Peyer's patch (tissue), 4 donors: ENCODE results near the gene EIF5. TPM values are rescaled to one million over a fixed set of nuclear protein-coding genes. Genes with fewer than 3 reads are reported as not detected.

ENCODE experiments used
- DNase-seq, 3 donors: peaks; one replicate each; pipeline ENCODE4 v3.0.0-alpha.2; 2017 to 2019
- H3K27ac ChIP-seq, 4 donors: fragments of 200-600 bp; sonication (generic); one replicate each; pipeline ENCODE4 v1.5.1; 2016 to 2019
- H3K27me3 ChIP-seq, 2 donors: fragments of 200-600 bp; sonication (generic); one replicate each; pipeline ENCODE4 v1.5.1; 2019
- H3K36me3 ChIP-seq, 3 donors: fragments of 200-600 bp; sonication (generic); one replicate each; pipeline ENCODE4 v1.5.1; 2016 to 2019
- H3K4me1 ChIP-seq, 4 donors: fragments of 200-600 bp; sonication (generic); one replicate each; pipeline ENCODE4 v1.5.1; 2016 to 2019
- H3K4me3 ChIP-seq, 4 donors: fragments of 200-600 bp; sonication (generic); 1 replicate in 3 of 4; 2 replicates in 1 of 4; pipeline ENCODE4 v1.5.1; 2016 to 2019; ENCODE audit warnings: mild to moderate bottlenecking in 1 of 4
- H3K9me3 ChIP-seq, 4 donors: fragments of 200-600 bp; sonication (generic); one replicate each; pipeline ENCODE4 v1.5.1; 2016 to 2019; ENCODE audit warnings: mild to moderate bottlenecking in 1 of 4
- POLR2A ChIP-seq, 2 donors: fragments of 450-650 bp; IDR thresholded peaks; one replicate each; pipeline ENCODE4 v1.5.1; 2017; ENCODE audit warnings: antibody characterized with exemption in 2 of 2, mild to moderate bottlenecking in 2 of 2, moderate library complexity in 2 of 2
- total RNA-seq, 4 donors: library from RNA; depleted of rRNA; stranded (reverse); fragments of >200 nt; gene quantifications; one replicate each; pipeline ENCODE4 v1.1.0, GENCODE V29; 2016
- TF ChIP-seq, protein P1 (sequence below), 6 experiments: fragments of 450-650 bp in 4 of 6; fragments of 200-600 bp in 2 of 6; sonication (generic) in 1 of 6; IDR thresholded peaks; one replicate each; pipeline ENCODE4 v1.5.1; 2017 to 2019; ENCODE audit warnings: antibody characterized with exemption in 6 of 6, mild to moderate bottlenecking in 3 of 6, moderate library complexity in 1 of 6

Gene EIF5
- total RNA-seq, 4 donors from 2014 or later = 176 to 226 (median 217) TPM

DNA sequence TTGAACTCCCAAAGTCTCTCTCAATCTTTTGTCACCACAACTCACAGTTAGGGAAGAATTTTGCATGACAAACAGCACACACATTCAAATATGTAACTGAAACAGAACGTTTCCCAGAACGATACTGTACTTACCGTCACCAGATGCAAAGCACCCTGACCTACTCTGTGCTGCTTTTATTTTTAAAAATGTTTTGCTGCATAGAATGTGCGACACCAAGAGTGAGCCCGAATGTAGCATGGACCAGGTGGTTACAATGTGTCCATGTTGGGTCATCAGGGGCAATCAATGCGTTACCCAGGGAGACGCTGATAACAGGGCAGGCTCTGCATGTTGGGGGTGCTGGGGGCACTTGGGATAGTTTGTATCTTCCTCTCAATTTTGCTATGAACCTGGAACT, 14.6 kb upstream of the EIF5 start:
- no peaks in the 10 kb centered on the region for H3K4me1 ChIP-seq

DNA sequence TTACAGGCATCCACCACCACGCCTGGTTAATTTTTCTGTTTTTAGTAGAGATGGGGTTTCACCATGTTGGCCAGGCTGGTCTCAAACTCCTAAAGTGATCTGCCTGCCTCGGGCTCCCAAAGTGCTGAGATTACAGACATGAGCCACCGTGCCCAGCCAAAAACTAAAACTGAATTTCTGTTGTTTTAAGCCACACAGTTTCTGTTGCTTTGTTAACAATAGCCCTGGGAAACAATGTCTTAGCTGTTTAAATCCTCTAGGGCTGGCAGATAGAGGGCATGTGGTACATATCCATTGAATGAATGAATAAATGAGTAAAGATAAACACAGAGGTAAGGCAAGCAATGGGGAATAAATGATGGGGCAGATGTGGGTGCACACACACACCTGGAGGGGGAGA, 8.0 kb upstream of the EIF5 start:
- H3K4me1 ChIP-seq = no peaks in the 10 kb centered on the region
- H3K27me3 ChIP-seq = no peaks in the 10 kb centered on the region
- no peak overlapping the region for H3K27ac ChIP-seq
- TF ChIP-seq, protein P1, sequence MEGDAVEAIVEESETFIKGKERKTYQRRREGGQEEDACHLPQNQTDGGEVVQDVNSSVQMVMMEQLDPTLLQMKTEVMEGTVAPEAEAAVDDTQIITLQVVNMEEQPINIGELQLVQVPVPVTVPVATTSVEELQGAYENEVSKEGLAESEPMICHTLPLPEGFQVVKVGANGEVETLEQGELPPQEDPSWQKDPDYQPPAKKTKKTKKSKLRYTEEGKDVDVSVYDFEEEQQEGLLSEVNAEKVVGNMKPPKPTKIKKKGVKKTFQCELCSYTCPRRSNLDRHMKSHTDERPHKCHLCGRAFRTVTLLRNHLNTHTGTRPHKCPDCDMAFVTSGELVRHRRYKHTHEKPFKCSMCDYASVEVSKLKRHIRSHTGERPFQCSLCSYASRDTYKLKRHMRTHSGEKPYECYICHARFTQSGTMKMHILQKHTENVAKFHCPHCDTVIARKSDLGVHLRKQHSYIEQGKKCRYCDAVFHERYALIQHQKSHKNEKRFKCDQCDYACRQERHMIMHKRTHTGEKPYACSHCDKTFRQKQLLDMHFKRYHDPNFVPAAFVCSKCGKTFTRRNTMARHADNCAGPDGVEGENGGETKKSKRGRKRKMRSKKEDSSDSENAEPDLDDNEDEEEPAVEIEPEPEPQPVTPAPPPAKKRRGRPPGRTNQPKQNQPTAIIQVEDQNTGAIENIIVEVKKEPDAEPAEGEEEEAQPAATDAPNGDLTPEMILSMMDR (IDR thresholded peaks at IDR 0.05) = no peak
- TF ChIP-seq POLR2A (IDR thresholded peaks at IDR 0.05) = no peak
- no peaks in the 10 kb centered on the region for H3K36me3 ChIP-seq
- no peak for DNase-seq
- no peak overlapping the region for H3K4me3 ChIP-seq
- no peaks in the 10 kb centered on the region for H3K9me3 ChIP-seq

More for the DNA sequence above, 14.6 kb upstream of the EIF5 start:
- DNase-seq = peak in 1 of 3 donors; percentile 34
- TF ChIP-seq, protein P1 (IDR thresholded peaks at IDR 0.05) = no peak
- no peak for TF ChIP-seq POLR2A (IDR thresholded peaks at IDR 0.05)
- no peaks in the 10 kb centered on the region for H3K27me3 ChIP-seq
- no peaks in the 10 kb centered on the region for H3K9me3 ChIP-seq
- no peak overlapping the region for H3K4me3 ChIP-seq
- no peaks in the 10 kb centered on the region for H3K36me3 ChIP-seq
- no peak overlapping the region for H3K27ac ChIP-seq

DNA sequence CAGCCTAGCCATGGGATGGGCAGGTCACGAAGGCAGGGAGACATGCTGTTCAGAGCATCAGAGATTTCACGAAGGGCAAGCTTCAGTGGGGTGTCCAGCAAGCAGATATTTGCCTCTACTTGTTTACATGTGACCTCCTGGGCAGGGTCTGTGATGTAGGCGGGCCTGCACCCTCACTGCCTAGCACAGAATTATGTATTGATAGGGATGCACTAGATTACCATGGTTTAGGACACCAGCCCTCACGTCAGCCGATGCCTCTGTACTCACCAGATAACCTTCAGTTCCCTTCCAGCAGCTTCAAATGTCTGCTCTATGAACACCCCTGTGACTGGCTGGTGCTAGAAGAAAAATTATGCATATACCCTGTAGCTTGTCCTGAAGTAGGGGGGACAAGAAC, 5.1 kb upstream of the EIF5 start:
- no peaks in the 10 kb centered on the region for H3K9me3 ChIP-seq
- H3K4me3 ChIP-seq = no peak overlapping the region
- H3K27ac ChIP-seq = no peak overlapping the region
- no peak for TF ChIP-seq POLR2A (IDR thresholded peaks at IDR 0.05)
- TF ChIP-seq, protein P1 (IDR thresholded peaks at IDR 0.05) = no peak
- no peaks in the 10 kb centered on the region for H3K4me1 ChIP-seq
- H3K27me3 ChIP-seq = no peaks in the 10 kb centered on the region
- no peaks in the 10 kb centered on the region for H3K36me3 ChIP-seq
- DNase-seq = peak in 1 of 3 donors; percentile 18

DNA sequence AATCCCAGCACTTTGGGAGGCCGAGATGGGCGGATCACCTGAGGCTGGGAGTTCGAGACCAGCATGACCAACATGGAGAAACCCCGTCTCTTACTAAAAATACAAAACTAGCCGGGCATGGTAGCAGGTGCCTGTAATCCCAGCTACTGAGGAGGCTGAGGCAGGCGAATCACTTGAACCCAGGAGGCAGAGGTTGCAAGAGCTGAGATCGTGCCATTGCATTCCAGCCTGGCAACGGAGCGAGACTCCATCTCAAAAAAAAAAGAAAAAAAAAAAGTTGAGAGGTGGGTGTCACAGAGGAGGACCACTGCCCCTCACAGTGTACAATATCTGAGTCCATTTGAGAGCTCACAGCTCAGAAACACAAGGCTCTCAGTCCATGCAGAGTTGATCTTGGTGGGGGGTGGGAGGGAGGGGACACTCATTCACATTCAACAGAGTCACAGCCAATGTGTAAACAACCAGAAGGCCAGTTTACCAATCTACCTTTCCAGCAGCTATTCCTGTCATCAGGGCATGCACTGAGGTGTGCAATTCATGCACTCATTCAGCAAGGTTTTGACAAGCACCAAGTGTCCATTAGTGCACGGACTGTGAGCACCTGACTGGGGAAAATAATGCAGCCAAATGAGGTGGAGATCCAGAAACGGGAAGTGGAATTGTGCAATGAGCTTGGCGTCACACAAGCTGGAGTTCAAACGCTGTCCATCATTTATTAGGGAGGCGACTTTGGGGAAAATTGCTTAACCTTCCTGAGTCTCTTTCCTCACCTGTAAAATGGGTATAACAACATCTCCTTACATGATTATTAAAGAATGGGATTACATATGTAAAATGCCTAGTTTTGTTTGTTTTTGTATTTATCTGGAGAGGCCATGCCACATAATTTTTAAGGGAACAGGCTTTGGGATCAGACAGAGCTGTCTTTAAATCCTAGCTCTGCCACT, 4.4 kb upstream of the EIF5 start:
- Histone ChIP-seq H3K4me1 (no peaks in the 10 kb centered on the region), H3K27ac (no peak overlapping the region), H3K36me3 (no peaks in the 10 kb centered on the region), H3K4me3 (no peak overlapping the region), H3K27me3 (no peaks in the 10 kb centered on the region), H3K9me3 (no peaks in the 10 kb centered on the region)
- peak in 1 of 3 donors; percentile 58 for DNase-seq
- no peak for TF ChIP-seq POLR2A (IDR thresholded peaks at IDR 0.05)

DNA sequence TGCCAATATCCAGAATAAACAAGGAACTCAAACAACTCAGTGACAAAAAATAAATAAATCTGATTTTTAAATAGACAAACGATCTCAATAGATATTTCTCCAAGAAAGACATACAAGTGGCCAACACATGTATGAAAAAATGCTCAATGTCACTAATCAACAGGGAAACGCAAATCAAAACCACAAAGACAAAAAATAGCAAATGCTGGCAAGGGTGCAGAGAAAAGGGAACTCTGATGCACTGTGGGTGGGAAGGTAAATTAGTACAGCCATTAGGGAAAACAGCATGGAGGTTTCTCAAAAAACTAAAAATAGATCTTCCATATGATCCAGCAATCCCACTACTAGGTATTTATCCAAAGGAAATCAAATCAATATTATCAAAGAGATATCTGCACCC, 3.5 kb upstream of the EIF5 start:
- no peak overlapping the region for H3K27ac ChIP-seq
- peaks cover 0 to 4% (median 0%) of the 10 kb centered on the region in 3 donors for H3K36me3 ChIP-seq
- H3K27me3 ChIP-seq = no peaks in the 10 kb centered on the region
- H3K4me1 ChIP-seq = peaks cover 0 to 4% (median 2%) of the 10 kb centered on the region in 4 donors
- H3K4me3 ChIP-seq = no peak overlapping the region
- no peak for TF ChIP-seq POLR2A (IDR thresholded peaks at IDR 0.05)
- TF ChIP-seq, protein P1 (IDR thresholded peaks at IDR 0.05) = no peak
- H3K9me3 ChIP-seq = no peaks in the 10 kb centered on the region
- DNase-seq = no peak
